HG02571 (cell line): ENCODE data around the gene ATG2B.

Source experiments
- ATAC-seq: cut with Tn5 transposase; IDR thresholded peaks from one replicate; pipeline ENCODE4 v1.9.1; 2021; ENCODE audit warnings: mild to moderate bottlenecking, moderate library complexity; ENCODE audit not compliant: unreplicated experiment

Gene ATG2B

DNA sequence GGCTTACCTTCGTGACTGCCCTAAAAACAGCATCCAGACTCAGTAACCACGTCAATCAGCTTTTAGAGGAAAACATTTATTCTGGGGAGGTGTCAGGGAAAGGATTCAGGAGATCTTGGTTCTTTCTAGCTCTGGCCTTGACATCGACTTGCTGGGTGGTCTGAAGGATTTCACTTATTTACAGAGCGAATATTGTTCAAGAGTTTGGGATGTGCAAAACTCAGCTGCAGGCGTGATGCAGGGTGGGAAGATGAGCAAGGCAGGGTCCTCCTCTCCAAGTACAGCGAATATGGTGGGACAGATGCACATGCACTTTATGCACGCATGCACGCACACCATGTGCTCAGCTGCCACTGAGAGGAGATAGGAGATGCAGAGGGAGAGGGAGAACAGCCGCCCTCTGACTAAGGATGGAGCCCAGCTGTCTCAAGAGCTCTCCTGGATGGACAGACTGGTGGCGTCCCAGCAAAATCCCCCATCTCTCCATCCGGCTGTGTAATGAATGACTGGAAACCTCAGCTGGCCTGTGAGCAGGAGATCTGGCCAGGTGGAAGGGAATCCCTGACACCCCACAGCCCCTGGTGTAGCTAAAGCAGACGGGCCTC is 131.5 kb downstream of the ATG2B start:
- no peak for ATAC-seq

DNA sequence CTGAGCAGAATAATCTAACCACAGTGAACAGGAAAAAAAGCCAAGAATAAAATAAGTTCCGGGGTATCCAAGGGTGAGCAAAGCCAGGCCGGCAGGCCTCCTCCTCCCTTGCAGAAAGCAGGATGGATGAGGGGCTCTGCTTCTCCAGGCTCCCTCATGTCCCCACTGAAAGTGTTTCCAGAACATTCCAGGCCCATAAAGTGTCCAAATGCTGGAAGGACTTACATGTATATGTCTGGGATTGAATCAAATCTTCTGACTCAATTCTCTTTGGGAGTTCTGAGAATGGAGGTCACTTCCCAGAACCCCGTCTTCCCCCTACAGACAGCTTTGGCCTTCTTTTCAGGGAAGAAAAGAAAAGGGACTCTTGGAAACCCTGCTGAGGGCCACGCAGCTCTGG is 132.1 kb downstream of the ATG2B start:
- no peak for ATAC-seq

DNA sequence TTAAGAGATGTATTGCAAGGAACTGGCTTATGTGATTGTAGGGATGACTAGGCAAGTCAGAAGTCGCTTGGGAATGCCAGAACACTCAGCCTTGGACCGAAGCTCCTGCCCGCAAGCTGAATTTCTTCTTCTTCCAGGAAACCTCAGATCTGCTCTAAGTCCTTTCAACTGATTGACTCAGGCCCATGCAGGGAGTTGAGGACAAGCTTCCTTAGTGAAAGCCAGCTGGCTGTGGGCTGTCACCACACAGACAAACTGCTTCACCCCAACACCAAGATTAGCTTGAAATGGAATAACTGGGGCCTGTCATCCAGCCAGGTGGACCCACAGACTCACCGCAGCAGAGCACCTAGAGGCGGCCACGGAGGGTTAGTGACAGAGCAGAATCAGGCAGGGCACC is 133.8 kb downstream of the ATG2B start:
- no peak for ATAC-seq
